SK-N-SH treated with all-trans-retinoic acid at 6 μM for 48 hours (cell line): ENCODE results near the gene BCL2A1.
A peak's percentile ranks its signal among the peaks of the same experiment; 100 is the strongest.
"Not testable (repeated sequence)": the region's sequence is repeated elsewhere in the genome, so short reads cannot be mapped to it uniquely, and the experiment has no call there.

Experiments used
- ATAC-seq: fragments of 200-7000 bp; cut with Tn5 transposase; 3 replicates; pipeline ENCODE4 v1.9.1; 2020; ENCODE audit warnings: mild to moderate bottlenecking, moderate library complexity
- CSDC2 ChIP-seq: fragments of 250-450 bp; sonication (Bioruptor Pico); IDR thresholded peaks from 2 replicates; pipeline ENCODE4 v1.5.0; 2020; ENCODE audit warnings: mild to moderate bottlenecking, moderate library complexity
- ESRRG ChIP-seq: fragments of 250-450 bp; sonication (Bioruptor Pico); IDR thresholded peaks from 2 replicates; pipeline ENCODE4 v1.6.1; 2021; ENCODE audit warnings: mild to moderate bottlenecking
- GLIS3 ChIP-seq: fragments of 250-450 bp; sonication (Bioruptor Pico); IDR thresholded peaks from 2 replicates; pipeline ENCODE4 v1.5.0; 2020; ENCODE audit warnings: mild to moderate bottlenecking, moderate library complexity
- ISL1 ChIP-seq: fragments of 250-450 bp; sonication (Bioruptor Pico); IDR thresholded peaks from 2 replicates; pipeline ENCODE4 v2.1.2; 2022; ENCODE audit warnings: mild to moderate bottlenecking, moderate library complexity
- OSR1 ChIP-seq: fragments of 250-450 bp; sonication (Bioruptor Pico); IDR thresholded peaks from 2 replicates; pipeline ENCODE4 v1.8.0; 2022; ENCODE audit warnings: moderate library complexity, mild to moderate bottlenecking, inconsistent platforms
- PPARA ChIP-seq: fragments of 250-450 bp; sonication (Bioruptor Pico); IDR thresholded peaks from 2 replicates; pipeline ENCODE4 v1.5.0; 2020; ENCODE audit warnings: mild to moderate bottlenecking, borderline replicate concordance
- RARB ChIP-seq: fragments of 250-450 bp; sonication (Bioruptor Pico); IDR thresholded peaks from 2 replicates; pipeline ENCODE4 v1.8.0; 2021; ENCODE audit warnings: mild to moderate bottlenecking, moderate library complexity
- TCF4 ChIP-seq: fragments of 250-450 bp; sonication (Bioruptor Pico); IDR thresholded peaks from 2 replicates; pipeline ENCODE4 v1.8.0; 2021; ENCODE audit warnings: mild to moderate bottlenecking, moderate library complexity, borderline replicate concordance
- ZFP3 ChIP-seq: fragments of 250-450 bp; sonication (Bioruptor Pico); IDR thresholded peaks from 2 replicates; pipeline ENCODE4 v1.5.0; 2020; ENCODE audit warnings: mild to moderate bottlenecking, moderate library complexity
- ZNF70 ChIP-seq: fragments of 450-650 bp; formaldehyde crosslinking; IDR thresholded peaks from 2 replicates; pipeline ENCODE4 v1.5.0; 2020; ENCODE audit warnings: mild to moderate bottlenecking, moderate library complexity
- TF ChIP-seq, protein P1 (sequence below): fragments of 250-450 bp; sonication (Bioruptor Pico); IDR thresholded peaks from 2 replicates; pipeline ENCODE4 v1.5.1; 2020; ENCODE audit warnings: low read depth, mild to moderate bottlenecking, moderate library complexity
- TF ChIP-seq, protein P2 (sequence below): fragments of 250-450 bp; sonication (Bioruptor Pico); IDR thresholded peaks from 2 replicates; pipeline ENCODE4 v1.5.0; 2020; ENCODE audit warnings: mild to moderate bottlenecking, moderate library complexity
- TF ChIP-seq, protein P3 (sequence below): fragments of 250-450 bp; sonication (Bioruptor Pico); IDR thresholded peaks from 2 replicates; pipeline ENCODE4 v1.8.0; 2021; ENCODE audit warnings: low read depth, mild to moderate bottlenecking, moderate library complexity, borderline replicate concordance
- TF ChIP-seq, protein P4 (sequence below): fragments of 250-450 bp; sonication (Bioruptor Pico); IDR thresholded peaks from 2 replicates; pipeline ENCODE4 v1.8.0; 2020; ENCODE audit warnings: mild to moderate bottlenecking, moderate library complexity, borderline replicate concordance
- TF ChIP-seq, protein P5 (sequence below): fragments of 250-450 bp; sonication (Bioruptor Pico); IDR thresholded peaks from 2 replicates; pipeline ENCODE4 v1.5.1; 2021; ENCODE audit warnings: mild to moderate bottlenecking, moderate library complexity

The BCL2A1 gene

DNA sequence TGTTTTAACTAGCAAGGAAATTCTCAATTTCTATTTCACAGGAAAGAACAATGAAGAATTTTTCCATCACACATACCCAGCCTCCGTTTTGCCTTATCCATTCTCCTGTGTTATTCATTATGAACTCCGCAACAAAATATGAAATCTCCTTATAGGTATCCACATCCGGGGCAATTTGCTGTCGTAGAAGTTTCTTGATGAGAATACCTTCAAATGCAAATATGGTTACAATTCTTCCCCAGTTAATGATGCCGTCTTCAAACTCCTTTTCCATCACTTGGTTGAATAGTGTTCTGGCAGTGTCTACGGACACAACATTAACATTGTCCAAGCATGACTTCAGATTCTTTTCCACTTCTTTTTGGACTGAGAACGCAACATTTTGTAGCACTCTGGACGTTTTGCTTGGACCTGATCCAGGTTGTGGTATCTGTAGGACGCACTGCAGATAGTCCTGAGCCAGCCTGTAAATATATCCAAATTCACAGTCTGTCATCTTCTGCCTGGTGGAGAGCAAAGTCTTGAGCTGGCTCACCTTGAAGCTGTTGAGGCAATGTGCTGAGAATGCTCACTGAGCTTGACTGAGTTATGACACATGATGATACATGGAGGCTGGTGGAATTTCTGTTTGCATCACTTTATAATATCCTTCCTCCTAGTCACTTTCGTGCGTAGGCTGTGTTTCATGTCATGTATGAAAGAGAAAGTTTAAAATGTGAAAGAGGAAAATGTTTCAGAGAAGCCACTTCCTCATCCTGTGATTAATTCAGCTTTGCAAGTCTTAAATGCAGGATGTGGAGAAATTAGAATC is at the start of gene BCL2A1:
TSS of gene BCL2A1 (minus strand) at position 573 of the 811 bp plus-strand sequence. CDS start at position 496, 77 bp downstream.
- ATAC-seq, result peak; percentile 28; the same call in 2 of the 3 replicates
- TF ChIP-seq, protein P1, sequence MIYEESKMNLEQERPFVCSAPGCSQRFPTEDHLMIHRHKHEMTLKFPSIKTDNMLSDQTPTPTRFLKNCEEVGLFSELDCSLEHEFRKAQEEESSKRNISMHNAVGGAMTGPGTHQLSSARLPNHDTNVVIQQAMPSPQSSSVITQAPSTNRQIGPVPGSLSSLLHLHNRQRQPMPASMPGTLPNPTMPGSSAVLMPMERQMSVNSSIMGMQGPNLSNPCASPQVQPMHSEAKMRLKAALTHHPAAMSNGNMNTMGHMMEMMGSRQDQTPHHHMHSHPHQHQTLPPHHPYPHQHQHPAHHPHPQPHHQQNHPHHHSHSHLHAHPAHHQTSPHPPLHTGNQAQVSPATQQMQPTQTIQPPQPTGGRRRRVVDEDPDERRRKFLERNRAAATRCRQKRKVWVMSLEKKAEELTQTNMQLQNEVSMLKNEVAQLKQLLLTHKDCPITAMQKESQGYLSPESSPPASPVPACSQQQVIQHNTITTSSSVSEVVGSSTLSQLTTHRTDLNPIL (CRISPR knock-in tag), result 0 out of 2 replicates have a peak, but pooled peaks have one; percentile 16
- TF ChIP-seq ISL1 (CRISPR knock-in tag) (peak; percentile 45), ESRRG (CRISPR knock-in tag) (no peak), PPARA (no peak), RARB (CRISPR knock-in tag) (no peak), CSDC2 (CRISPR knock-in tag) (no peak), ZFP3 (CRISPR knock-in tag) (no peak)
- TF ChIP-seq, protein P2, sequence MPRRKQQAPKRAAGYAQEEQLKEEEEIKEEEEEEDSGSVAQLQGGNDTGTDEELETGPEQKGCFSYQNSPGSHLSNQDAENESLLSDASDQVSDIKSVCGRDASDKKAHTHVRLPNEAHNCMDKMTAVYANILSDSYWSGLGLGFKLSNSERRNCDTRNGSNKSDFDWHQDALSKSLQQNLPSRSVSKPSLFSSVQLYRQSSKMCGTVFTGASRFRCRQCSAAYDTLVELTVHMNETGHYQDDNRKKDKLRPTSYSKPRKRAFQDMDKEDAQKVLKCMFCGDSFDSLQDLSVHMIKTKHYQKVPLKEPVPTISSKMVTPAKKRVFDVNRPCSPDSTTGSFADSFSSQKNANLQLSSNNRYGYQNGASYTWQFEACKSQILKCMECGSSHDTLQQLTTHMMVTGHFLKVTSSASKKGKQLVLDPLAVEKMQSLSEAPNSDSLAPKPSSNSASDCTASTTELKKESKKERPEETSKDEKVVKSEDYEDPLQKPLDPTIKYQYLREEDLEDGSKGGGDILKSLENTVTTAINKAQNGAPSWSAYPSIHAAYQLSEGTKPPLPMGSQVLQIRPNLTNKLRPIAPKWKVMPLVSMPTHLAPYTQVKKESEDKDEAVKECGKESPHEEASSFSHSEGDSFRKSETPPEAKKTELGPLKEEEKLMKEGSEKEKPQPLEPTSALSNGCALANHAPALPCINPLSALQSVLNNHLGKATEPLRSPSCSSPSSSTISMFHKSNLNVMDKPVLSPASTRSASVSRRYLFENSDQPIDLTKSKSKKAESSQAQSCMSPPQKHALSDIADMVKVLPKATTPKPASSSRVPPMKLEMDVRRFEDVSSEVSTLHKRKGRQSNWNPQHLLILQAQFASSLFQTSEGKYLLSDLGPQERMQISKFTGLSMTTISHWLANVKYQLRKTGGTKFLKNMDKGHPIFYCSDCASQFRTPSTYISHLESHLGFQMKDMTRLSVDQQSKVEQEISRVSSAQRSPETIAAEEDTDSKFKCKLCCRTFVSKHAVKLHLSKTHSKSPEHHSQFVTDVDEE (CRISPR knock-in tag), result no peak
- TF ChIP-seq, protein P3, sequence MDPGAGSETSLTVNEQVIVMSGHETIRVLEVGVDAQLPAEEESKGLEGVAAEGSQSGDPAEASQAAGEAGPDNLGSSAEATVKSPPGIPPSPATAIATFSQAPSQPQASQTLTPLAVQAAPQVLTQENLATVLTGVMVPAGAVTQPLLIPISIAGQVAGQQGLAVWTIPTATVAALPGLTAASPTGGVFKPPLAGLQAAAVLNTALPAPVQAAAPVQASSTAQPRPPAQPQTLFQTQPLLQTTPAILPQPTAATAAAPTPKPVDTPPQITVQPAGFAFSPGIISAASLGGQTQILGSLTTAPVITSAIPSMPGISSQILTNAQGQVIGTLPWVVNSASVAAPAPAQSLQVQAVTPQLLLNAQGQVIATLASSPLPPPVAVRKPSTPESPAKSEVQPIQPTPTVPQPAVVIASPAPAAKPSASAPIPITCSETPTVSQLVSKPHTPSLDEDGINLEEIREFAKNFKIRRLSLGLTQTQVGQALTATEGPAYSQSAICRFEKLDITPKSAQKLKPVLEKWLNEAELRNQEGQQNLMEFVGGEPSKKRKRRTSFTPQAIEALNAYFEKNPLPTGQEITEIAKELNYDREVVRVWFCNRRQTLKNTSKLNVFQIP (CRISPR knock-in tag), result no peak
- TF ChIP-seq, protein P4, sequence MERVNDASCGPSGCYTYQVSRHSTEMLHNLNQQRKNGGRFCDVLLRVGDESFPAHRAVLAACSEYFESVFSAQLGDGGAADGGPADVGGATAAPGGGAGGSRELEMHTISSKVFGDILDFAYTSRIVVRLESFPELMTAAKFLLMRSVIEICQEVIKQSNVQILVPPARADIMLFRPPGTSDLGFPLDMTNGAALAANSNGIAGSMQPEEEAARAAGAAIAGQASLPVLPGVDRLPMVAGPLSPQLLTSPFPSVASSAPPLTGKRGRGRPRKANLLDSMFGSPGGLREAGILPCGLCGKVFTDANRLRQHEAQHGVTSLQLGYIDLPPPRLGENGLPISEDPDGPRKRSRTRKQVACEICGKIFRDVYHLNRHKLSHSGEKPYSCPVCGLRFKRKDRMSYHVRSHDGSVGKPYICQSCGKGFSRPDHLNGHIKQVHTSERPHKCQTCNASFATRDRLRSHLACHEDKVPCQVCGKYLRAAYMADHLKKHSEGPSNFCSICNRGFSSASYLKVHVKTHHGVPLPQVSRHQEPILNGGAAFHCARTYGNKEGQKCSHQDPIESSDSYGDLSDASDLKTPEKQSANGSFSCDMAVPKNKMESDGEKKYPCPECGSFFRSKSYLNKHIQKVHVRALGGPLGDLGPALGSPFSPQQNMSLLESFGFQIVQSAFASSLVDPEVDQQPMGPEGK (CRISPR knock-in tag), result no peak

DNA sequence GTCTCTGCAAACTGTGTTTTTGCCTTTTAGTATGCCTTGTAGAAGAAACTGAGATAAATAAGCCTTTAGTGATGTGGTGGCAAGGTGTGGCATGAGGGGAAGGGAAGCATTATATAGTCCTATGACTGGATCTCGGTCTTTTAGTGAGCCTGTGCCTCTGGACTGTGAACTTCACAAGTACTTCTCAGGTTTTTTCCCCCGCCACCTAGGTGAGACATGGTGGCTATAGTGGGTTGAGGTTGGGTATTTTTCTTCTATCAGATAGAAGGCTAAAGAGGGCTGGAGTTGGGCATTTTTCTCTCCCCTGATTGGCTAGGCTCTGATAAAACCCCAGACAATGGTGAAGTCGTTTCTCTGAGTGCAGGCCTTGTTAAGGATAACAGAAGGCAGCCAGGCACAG is 49.7 kb upstream of the BCL2A1 start:
- TF ChIP-seq, protein P5, sequence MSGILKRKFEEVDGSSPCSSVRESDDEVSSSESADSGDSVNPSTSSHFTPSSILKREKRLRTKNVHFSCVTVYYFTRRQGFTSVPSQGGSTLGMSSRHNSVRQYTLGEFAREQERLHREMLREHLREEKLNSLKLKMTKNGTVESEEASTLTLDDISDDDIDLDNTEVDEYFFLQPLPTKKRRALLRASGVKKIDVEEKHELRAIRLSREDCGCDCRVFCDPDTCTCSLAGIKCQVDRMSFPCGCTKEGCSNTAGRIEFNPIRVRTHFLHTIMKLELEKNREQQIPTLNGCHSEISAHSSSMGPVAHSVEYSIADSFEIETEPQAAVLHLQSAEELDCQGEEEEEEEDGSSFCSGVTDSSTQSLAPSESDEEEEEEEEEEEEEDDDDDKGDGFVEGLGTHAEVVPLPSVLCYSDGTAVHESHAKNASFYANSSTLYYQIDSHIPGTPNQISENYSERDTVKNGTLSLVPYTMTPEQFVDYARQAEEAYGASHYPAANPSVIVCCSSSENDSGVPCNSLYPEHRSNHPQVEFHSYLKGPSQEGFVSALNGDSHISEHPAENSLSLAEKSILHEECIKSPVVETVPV, result no peak
- TF ChIP-seq RARB (CRISPR knock-in tag) (no peak), TCF4 (CRISPR knock-in tag) (no peak), GLIS3 (CRISPR knock-in tag) (no peak), ZNF70 (CRISPR knock-in tag) (no peak)
- ATAC-seq, result no peak

DNA sequence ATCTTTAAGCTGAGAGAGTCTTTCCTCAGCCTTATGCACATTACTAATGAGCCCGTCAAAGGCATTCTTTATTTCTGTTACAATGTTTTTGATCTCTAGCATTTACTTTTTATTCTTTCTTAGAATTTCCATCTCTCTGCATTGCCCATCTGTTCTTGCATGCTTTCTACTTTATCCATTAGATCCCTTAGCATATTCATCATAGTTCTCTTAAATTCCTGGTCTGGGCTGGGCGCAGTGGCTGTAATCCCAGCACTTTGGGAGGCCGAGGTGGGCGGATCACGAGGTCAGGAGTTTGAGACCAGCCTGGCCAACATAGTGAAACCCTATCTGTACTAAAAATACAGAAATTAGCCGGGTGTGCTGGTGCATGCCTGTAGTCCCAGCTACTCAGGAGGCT is 49.2 kb upstream of the BCL2A1 start:
- ATAC-seq, result not testable (repeated sequence)

DNA sequence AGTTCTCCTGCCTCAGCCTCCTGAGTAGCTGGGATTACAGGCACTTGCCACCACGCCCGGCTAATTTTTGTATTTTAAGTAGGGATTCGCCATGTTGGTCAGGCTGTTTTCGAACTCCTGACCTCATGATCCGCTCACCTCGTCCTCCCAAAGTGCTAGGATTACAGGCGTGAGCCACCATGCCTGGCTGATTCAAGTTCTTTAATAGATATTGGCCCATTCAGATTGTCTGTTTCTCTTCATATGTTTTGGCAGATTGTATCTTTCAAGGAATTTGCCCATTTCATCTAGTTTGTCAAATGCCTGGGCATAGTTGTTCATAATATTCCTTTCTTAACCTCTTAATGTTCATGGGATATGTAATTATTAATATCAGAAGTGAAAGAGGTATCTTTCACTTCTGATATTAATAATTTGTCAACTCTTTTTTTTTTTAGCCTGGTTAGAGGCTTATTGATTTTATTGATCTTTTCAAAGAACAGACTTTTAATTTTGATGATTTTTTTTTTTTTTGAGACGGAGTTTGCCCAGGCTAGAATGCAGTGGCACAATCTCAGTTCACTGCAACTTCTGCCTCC is 48.3 kb upstream of the BCL2A1 start:
- TF ChIP-seq OSR1 (CRISPR knock-in tag), result no peak
- no peak for ATAC-seq

DNA sequence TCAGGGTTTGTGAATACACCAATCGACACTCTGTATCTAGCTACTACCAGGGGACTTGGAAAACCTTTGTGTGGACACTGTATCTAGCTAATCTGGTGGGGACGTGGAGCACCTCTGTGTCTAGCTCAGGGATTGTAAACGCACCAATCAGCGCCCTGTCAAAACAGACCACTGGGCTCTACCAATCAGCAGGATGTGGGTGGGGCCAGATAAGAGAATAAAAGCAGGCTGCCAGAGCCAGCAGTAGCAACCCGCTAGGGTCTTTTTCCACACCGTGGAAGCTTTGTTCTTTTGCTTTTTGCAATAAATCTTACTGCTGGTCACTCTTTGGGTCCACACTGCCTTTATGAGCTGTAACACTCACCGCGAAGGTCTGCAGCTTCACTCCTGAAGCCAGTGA is 46.1 kb upstream of the BCL2A1 start:
- ATAC-seq, result not testable (repeated sequence)

DNA sequence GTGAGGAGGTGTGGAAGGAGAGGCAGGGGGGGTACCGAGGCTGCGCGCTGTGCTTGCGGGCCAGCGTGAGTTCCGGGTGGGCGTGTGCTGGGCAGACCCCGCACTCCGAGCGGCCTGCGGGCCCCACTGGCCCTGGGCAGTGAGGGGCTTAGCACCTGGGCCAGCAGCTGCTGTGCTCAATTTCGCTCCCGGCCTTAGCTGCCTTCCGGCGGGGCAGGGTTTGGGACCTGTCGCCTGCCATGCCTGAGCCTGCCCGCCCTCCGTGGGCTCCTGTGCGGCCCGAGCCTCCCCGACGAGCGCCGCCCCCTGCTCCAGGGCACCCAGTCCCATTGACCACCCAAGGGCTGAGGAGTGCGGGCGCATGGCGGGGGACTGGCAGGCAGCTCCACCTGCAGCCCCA is 45.5 kb upstream of the BCL2A1 start:
- not testable (repeated sequence) for ATAC-seq
